ENCODE data around the gene CH25H.
"Not testable (repeated sequence)": the region's sequence is repeated elsewhere in the genome, so short reads cannot be mapped to it uniquely, and the experiment has no call there.

The CH25H gene

GRCh38 chr10:89207181-89207800, at the start of gene CH25H:
TSS of gene CH25H (minus strand) at chr10:89207317. CDS start at chr10:89207292, 25 bp downstream.
- DNase-seq = peak; percentile 59 to 75

- DNase-seq = peak; percentile 67 to 76
These were observed 49.2 kb upstream of the CH25H start for GRCh38 chr10:89256340-89256739.

DNA sequence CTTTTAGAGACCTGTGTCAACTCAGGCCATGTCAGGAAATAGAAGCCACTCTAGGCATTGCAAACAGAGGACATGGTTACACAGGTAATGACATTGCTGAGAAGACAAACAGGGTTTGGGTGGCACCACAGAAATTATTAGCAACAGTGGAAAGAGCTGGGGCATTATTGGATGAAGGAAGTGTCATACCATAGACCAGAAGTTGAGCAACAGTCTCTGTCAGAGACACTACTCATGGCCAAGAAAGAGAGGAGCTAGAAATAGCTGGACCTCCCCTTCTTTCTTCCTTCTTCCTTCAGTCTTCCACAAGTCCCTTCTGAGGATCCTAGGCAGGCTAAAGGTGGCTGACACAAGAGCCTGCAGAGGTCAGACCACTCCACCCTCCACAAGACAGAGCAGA, 48.7 kb upstream of the CH25H start:
- DNase-seq = peak; percentile 71

DNA sequence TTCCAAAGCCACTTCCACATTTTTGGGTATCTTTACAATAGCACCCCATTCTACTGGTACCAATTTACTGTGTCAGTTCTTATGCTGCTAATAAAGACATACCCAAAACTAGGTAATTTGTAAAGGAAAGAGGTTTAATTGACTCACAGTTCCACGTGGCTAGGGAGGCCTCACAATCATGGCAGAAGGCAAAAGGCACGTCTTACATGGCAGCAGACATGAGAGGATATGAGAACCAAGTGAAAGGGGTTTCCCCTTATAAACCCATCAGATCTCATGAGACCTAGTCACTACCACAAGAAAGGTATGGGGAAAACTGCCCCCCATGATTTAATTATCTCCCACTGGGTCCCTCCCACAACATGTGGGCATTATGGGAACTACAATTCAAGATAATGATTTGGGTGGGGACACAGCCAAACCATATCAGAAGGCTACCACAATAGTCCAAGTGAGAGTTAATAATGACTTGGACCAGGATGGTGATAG, 48.0 kb upstream of the CH25H start:
- peak in 1 of 2 donors; percentile 77 for DNase-seq

- DNase-seq = no peak
These were observed 45.1 kb upstream of the CH25H start for GRCh38 chr10:89252225-89252585.

DNA sequence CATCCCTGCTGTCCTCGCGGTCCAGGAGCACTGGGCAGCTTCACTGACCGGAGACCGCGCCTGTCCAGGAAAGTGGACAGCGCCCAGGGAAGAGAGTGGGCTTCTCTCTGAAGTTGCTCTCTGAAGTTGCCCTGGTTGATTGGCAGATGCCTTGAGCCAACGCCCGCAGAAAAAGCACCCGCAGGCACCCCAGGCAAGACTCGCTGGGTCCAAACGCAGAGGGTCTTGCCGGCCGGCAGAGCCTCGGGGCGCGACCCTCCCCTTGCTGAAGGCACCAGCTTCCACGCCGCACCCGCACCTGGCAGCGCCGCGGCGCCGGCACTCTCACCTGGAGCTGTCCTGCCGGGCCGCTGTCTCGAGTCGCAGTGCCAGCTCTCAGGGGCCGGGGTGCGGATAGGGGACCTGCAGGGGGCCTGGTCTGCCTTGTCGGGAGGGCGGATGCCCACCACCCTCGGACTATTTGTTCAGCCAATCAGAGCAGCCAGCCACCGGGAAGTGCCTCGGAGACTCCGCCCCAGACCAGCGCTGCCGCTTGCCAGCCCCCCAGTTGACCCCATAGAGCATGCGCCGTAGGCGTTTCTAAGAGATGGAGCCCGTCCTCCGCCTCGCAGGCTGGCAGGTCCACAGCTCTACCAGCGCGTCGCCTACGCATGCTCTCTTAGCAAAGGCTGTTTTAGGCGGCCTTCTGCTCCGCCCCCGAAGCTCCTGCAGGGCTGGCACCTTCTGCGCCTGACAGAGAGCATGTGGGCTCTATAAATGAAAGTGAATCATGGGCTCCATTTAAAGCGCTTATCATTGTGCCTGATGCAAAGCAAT, 44.5 kb upstream of the CH25H start, which contains the start of gene LIPA:
LIPA (minus strand) TSS at position 367 of the 816 bp plus-strand sequence. CDS start 4,127 bp downstream, outside the sequence.
- DNase-seq = peak; percentile 96 to 98

- DNase-seq = no peak
These were observed 43.8 kb upstream of the CH25H start for GRCh38 chr10:89250865-89251408.

DNA sequence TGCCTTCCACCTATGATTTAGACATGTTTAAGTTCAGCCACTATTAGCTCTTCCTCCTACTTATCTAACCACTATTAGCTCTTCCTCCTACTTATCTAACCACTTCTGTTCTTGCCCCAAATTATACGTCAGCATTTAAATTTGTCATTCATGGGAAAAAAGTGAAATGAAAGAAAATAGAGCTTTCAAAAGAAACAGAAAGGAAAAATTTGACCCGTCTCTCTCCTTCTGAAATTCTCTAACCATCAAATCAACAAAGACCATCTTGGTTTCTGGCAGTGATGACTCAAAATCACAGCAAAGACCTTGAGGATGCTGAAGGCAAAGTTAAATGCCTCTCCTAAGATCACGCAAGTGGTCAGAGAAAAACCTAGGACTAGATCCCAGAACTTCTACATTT, 41.9 kb upstream of the CH25H start:
- peak in 1 of 2 donors; percentile 80 for DNase-seq

DNA sequence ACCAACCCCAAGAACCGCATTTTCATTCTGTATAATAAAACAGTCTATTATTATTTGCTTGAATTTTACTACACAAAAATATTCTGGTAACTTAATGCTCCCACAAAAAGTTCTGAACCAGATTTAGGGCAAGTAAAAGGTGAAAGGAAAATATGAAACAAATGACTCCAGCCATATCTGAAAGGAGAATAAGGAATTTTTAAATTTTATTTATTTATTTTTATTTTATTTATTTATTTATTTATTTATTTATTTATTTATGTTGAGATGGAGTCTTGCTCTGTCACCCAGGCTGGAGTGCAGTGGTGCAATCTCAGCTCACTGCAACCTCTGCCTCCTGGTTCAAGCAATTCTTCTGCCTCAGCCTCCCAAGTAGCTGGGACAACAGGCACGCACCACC, 40.5 kb upstream of the CH25H start:
- DNase-seq = not testable (repeated sequence)

GRCh38 chr10:89245802-89246201, 38.7 kb upstream of the CH25H start:
- no peak for DNase-seq

DNA sequence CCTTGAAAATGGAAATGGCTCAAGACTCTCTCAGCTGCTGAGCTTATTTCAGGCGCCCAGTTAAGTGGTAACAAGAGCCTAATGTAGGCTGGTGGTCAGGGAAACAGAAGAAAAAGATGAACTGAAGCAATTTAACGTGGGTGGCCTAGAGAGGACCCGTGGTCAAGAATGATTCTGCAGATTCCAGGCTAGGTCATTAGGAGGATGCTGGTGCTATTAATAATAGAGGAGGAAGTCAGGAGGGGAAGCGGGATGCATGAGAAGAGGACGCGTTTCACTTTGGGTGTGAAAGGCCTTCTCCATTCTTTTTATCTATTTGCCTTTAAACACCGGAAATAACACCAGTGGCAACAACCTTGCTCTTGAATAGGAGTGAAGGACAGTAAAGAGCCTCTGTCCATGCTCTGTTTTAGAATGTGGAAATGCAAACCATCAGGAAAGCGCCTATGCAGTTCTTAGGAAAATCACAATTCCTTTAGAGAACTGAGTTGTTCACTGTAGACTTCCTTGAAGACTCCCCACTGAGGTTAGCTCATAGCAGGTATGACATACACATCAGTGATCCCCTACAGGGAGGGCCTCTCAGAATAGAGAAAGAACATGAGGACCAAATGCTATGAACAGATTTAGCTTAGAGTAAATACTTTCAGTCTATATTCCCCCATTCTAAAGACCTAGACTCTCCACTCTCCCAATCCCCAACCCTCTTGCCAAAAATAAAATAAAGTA, 35.9 kb upstream of the CH25H start:
- peak; percentile 94 to 99 for DNase-seq

DNA sequence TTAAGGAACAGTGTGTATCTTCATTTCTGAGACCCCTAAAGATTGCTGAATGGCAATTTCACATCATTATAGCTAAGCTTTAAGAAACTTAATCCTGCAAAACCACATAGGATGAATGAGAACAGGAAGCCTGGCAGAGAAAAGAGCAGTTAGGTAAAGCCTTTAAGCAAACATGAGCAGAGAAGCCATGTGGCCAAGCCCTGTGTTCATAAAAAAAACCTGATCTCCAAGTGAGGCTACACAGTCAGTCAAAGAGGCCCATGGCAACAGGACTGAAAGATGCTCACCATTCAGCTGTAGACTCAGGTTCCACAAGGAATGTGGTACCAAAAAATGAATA, 35.2 kb upstream of the CH25H start:
- DNase-seq = no peak

DNA sequence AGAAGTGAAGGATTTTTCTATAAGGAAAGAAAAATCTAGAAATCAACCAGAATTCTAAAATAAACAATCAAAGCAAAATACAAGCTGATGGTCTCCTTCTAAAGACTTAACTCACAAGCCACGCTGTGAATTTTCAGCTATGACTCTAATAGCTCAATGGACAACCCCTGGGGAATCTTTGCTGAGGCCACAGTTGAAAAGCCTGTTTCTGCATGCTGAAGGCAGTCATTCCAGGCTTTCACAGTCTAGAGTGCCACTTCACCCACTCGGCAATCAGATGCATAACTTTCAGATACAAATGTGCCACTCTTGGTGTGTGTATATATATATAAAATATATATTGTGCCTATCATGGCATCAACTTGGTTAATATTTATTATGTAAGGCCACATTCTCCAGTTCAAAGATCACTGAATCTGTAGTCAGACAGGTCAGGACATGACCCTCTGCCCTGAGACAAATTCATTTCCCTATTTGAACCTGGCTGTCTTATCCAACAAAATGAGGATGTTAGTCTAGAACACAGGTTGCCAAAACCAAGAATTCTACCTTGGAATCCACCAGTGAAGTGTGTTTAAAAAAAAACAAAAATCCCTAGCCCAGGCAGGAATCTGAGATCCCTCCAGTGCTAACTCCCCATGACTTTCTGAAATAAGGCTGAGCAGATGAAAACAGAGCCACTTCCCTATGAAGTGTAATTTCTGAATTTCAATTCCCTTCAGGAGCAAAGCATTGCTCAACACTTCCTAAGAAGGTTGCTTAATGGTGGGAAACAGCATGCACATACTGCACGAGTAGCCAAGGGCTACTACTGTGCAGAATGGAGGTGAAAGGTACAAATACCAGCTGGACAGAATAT, 34.6 kb upstream of the CH25H start:
- DNase-seq = peak; percentile 70 to 89

- DNase-seq = no peak
These were observed 33.9 kb upstream of the CH25H start for GRCh38 chr10:89241026-89241425.

GRCh38 chr10:89240519-89240918, 33.4 kb upstream of the CH25H start:
- DNase-seq = no peak

- DNase-seq = no peak
These were observed 32.0 kb upstream of the CH25H start for GRCh38 chr10:89238956-89239644.

DNA sequence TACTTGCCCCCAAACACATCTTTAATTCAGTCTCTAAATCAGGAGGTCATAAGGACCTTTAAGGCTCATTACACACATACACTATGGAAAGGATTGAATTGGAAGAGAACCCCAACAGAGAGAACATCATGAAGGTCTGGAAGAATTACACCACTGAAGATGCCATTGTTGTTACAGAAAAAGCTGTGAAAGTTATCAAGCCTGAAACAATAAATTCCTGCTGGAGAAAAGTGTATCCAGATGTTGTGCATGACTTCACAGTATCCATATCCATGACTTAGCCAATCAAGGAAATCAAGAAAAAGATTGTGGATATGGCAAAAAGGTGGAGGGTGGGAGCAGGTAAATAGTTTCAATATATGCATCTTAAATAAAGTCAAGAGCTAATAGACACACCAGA, 30.7 kb upstream of the CH25H start:
- DNase-seq = no peak

DNA sequence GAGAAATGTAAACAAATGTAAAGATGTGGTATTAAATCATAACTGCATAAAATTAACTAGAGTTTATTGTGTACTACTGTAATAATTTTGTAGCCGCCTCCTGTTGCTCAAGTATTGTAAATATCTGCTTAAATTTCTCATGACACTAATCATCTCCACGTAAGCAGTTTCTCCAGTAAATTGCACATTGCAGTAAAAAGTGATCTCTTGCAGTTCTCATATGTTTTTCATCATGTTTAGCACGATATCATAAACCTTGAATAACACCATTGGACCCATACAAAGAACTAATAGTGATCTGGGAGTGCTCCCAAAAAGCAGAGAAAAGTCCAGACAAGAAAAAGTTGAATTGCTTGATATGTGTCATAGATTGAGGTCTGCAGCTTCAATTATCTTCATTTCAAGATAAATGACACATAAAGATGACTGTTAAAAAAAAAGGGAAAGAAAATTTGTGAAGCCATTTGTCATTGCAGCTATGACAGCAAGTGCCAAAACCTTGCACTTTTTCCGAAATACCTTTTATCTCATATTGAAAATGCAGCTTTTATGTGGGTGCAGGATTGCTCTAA, 29.2 kb upstream of the CH25H start:
- DNase-seq = no peak

GRCh38 chr10:89235073-89235798, 28.1 kb upstream of the CH25H start:
- DNase-seq = peak; percentile 96 to 100

- DNase-seq = no peak
These were observed 25.9 kb upstream of the CH25H start for GRCh38 chr10:89233033-89233432.

DNA sequence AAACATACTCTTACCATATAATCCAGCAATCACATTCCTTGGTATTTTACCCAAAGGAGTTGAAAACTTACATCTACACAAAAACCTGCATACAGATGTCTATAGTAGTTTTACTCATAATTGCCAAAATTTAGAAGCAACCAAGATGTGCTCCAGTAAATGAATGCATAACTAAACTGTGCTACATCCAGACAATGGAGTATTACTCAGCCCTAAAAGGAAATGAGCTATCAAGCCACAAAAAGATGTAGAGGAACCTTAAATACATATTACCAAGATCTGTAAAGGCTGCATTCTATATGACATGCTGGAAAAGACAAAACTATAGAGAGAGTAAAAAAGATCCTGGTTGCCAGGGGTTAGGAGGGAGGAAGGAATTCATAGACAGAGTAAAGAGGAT, 21.8 kb upstream of the CH25H start:
- no peak for DNase-seq
